SJCRH30 (cell line): ENCODE results near the gene SESN1. TPM values are rescaled to one million over a fixed set of nuclear protein-coding genes. Genes with fewer than 3 reads are reported as not detected.
A peak's percentile ranks its signal among the peaks of the same experiment; 100 is the strongest.
"Not testable (repeated sequence)": the region's sequence is repeated elsewhere in the genome, so short reads cannot be mapped to it uniquely, and the experiment has no call there.

ENCODE experiments used
- DNase-seq, 2 experiments: peaks; one replicate each; pipeline ENCODE4 v3.0.0-alpha.2; 2015 to 2020
- H3K27ac ChIP-seq: fragments of 250-450 bp; sonication (Bioruptor Pico); 2 replicates; pipeline ENCODE4 v1.5.1; 2020; ENCODE audit warnings: mild to moderate bottlenecking, moderate library complexity
- H3K27me3 ChIP-seq: fragments of 250-450 bp; sonication (Bioruptor Pico); 2 replicates; pipeline ENCODE4 v1.5.1; 2020; ENCODE audit warnings: mild to moderate bottlenecking, moderate library complexity
- H3K36me3 ChIP-seq: fragments of 250-450 bp; sonication (Bioruptor Pico); 2 replicates; pipeline ENCODE4 v1.5.1; 2020; ENCODE audit warnings: mild to moderate bottlenecking, moderate library complexity
- H3K4me1 ChIP-seq: fragments of 250-450 bp; sonication (Bioruptor Pico); 2 replicates; pipeline ENCODE4 v1.5.1; 2020; ENCODE audit warnings: mild to moderate bottlenecking, moderate library complexity
- H3K4me3 ChIP-seq: fragments of 250-450 bp; sonication (Bioruptor Pico); 2 replicates; pipeline ENCODE4 v1.5.1; 2020; ENCODE audit warnings: mild to moderate bottlenecking, moderate library complexity
- H3K9me3 ChIP-seq: fragments of 250-450 bp; sonication (Bioruptor Pico); replicated peaks from 2 replicates; pipeline ENCODE4 v1.5.1; 2020; ENCODE audit warnings: mild to moderate bottlenecking, moderate library complexity
- total RNA-seq: library from RNA; depleted of rRNA; stranded (reverse); fragments of >200 nt; shearing (Covaris generic); gene quantifications from 2 replicates; pipeline ENCODE4 v1.2.3, GENCODE V29; 2014

Gene SESN1
- total RNA-seq, 1 experiment from 2014 or later: 23.7 TPM

- not testable (repeated sequence) for H3K27ac ChIP-seq, DNase-seq, H3K27me3 ChIP-seq, H3K36me3 ChIP-seq, H3K4me1 ChIP-seq, H3K4me3 ChIP-seq, H3K9me3 ChIP-seq
These were observed 10.5 kb downstream of the SESN1 start for GRCh38 chr6:109084146-109084545.

DNA sequence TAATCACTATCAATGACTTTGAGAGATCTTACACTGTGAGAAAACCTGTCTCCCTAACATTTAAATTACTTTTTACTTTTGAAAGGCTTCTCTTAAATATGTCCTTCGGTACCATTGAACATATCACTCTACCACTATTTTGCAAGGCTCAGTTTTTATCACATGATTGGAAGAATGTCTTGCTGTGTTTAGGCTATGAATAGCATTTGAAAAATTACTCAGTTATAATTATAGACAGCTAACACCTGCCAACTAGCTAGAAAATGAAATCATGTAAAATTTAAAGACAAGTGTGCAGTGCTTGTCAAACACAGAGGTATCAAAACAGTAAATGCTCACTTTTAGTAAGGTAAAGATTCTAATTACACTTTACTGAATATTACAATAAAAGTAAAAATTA, 11.0 kb downstream of the SESN1 start:
- Histone ChIP-seq H3K36me3 (peaks cover 5% of the 10 kb centered on the region; the same call in 1 of the 2 replicates), H3K27ac (no peak overlapping the region), H3K27me3 (no peaks in the 10 kb centered on the region), H3K9me3 (no peaks in the 10 kb centered on the region), H3K4me3 (no peak overlapping the region), H3K4me1 (no peaks in the 10 kb centered on the region)
- no peak for DNase-seq

DNA sequence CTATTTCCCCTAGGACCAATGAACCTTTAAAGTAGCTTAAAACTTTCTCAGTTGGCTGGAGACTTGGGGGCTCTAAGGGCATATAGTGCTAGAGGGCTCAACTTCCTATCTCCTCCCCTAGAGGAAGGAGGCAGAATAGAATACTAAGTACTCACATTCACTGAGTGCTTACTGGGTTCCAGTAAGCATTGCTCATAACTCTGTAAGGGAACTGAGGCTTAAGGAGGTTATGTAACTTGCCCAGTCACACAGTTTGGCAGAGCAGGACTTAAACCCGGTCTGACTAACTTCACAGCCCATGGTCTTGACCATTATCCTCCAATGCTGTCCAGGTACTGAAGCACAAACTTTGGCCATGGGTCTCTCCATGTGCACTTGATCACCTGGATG, 12.5 kb downstream of the SESN1 start:
- no peak for DNase-seq
- H3K27ac ChIP-seq: no peak overlapping the region
- peaks cover 5% of the 10 kb centered on the region; the same call in 1 of the 2 replicates for H3K36me3 ChIP-seq

GRCh38 chr6:109081516-109082187, 13.0 kb downstream of the SESN1 start:
- no peak for DNase-seq
- H3K27ac ChIP-seq: no peak overlapping the region
- H3K4me3 ChIP-seq: no peak overlapping the region
- no peaks in the 10 kb centered on the region for H3K27me3 ChIP-seq
- no peaks in the 10 kb centered on the region for H3K4me1 ChIP-seq
- H3K36me3 ChIP-seq: peaks cover 5% of the 10 kb centered on the region; the same call in 1 of the 2 replicates
- H3K9me3 ChIP-seq: no peaks in the 10 kb centered on the region

More for the DNA sequence above, 12.5 kb downstream of the SESN1 start:
- Histone ChIP-seq H3K4me1 (no peaks in the 10 kb centered on the region), H3K27me3 (no peaks in the 10 kb centered on the region), H3K9me3 (no peaks in the 10 kb centered on the region), H3K4me3 (no peak overlapping the region)

GRCh38 chr6:109081026-109081425, 13.6 kb downstream of the SESN1 start:
- peaks cover 5% of the 10 kb centered on the region; the same call in 1 of the 2 replicates for H3K36me3 ChIP-seq
- no peaks in the 10 kb centered on the region for H3K4me1 ChIP-seq
- no peaks in the 10 kb centered on the region for H3K9me3 ChIP-seq
- no peaks in the 10 kb centered on the region for H3K27me3 ChIP-seq
- H3K4me3 ChIP-seq: no peak overlapping the region
- H3K27ac ChIP-seq: no peak overlapping the region
- DNase-seq: no peak

GRCh38 chr6:109079981-109080380, 14.7 kb downstream of the SESN1 start:
- no peak for DNase-seq
- Histone ChIP-seq H3K9me3 (no peaks in the 10 kb centered on the region), H3K4me1 (no peaks in the 10 kb centered on the region), H3K27ac (no peak overlapping the region), H3K36me3 (peaks cover 5% of the 10 kb centered on the region; the same call in 1 of the 2 replicates), H3K27me3 (no peaks in the 10 kb centered on the region), H3K4me3 (no peak overlapping the region)

DNA sequence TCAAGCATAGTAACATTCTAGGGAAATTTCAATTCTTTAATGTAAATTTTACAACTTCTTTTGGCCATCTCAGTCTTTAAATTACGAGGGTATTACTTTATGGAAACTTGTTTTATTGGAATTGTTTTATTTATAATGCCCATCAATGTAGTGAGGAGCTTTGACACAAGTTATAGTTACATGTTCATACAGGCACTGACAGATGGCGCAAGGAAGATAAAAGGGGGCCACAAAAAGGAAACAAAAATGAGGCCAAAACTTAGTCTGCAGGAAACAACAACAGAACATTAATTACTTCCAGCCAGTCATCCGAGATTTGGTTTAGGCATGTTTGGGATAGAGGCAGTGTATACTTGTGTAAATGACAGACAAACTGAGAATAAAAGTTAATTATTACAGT, 18.3 kb downstream of the SESN1 start:
- Histone ChIP-seq H3K9me3 (no peaks in the 10 kb centered on the region), H3K4me1 (no peaks in the 10 kb centered on the region; the same call in 1 of the 2 replicates), H3K36me3 (no peaks in the 10 kb centered on the region), H3K27ac (no peak overlapping the region), H3K4me3 (no peak overlapping the region), H3K27me3 (no peaks in the 10 kb centered on the region)
- no peak for DNase-seq

- Histone ChIP-seq H3K27ac (no peak overlapping the region), H3K36me3 (no peaks in the 10 kb centered on the region), H3K4me1 (no peaks in the 10 kb centered on the region; the same call in 1 of the 2 replicates), H3K4me3 (no peak overlapping the region), H3K27me3 (no peaks in the 10 kb centered on the region), H3K9me3 (no peaks in the 10 kb centered on the region)
- no peak for DNase-seq
These were observed 18.7 kb downstream of the SESN1 start for GRCh38 chr6:109075934-109076333.

DNA sequence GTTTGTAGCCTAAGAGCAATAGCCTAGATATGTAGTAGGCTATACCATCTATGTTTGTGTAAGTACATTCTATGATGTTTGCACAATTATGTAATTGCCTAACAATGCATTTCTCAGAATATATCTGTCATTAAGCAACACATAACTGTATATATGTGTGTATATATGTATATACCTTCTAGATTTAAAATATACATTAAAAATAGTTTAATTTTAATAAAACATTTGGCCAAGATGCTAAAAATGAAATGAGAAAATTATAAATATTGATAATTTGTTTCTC, 20.6 kb downstream of the SESN1 start:
- H3K27me3 ChIP-seq: no peaks in the 10 kb centered on the region
- no peaks in the 10 kb centered on the region for H3K9me3 ChIP-seq
- no peak for DNase-seq
- no peak overlapping the region for H3K27ac ChIP-seq
- H3K36me3 ChIP-seq: no peaks in the 10 kb centered on the region
- no peaks in the 10 kb centered on the region; the same call in 1 of the 2 replicates for H3K4me1 ChIP-seq
- no peak overlapping the region for H3K4me3 ChIP-seq

GRCh38 chr6:109073344-109074132, 21.1 kb downstream of the SESN1 start:
- Histone ChIP-seq H3K27me3 (no peaks in the 10 kb centered on the region), H3K36me3 (no peaks in the 10 kb centered on the region), H3K4me1 (no peaks in the 10 kb centered on the region; the same call in 1 of the 2 replicates), H3K27ac (no peak overlapping the region), H3K4me3 (no peak overlapping the region), H3K9me3 (no peaks in the 10 kb centered on the region)
- DNase-seq: peak; percentile 28 to 83

DNA sequence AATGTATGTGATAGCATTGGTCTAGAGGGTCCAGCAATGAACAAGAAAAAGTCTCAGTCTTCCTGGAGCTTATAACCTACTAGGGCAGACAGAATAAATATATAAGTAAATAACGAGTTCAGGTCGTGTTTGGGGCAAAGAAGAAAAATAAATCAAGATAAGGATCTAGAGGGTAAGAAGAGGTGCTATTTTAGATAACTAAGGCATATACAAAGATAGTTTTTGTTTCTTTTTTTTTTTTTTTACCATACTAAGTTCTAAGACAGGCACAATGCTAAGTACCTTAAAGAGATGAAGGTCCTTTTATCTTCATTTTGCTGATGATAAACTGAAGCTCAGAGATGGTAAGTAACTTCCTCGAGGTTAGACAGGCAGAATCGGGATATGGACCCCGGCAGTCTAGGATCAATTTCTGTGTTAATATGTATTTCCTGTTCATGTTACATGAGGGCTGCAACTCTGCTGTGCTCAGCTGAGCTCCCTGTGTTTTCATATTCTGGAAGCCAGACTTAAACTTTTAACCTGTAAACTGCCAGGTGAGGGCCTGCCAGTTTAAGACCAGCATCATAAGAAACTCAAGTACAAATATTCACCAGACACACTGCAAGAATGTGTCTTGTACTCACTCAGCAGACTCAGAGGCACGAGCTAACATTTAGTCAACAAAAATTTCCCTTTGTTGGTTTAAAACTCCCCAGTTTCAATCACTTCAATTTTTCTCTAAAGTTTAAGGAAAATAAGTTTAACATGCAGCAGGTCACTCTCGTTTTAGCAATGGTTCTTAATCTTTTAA, 23.3 kb downstream of the SESN1 start:
- Histone ChIP-seq H3K36me3 (no peaks in the 10 kb centered on the region), H3K4me1 (no peaks in the 10 kb centered on the region; the same call in 1 of the 2 replicates), H3K4me3 (no peak overlapping the region), H3K9me3 (no peaks in the 10 kb centered on the region), H3K27me3 (no peaks in the 10 kb centered on the region), H3K27ac (no peak overlapping the region)
- no peak for DNase-seq

GRCh38 chr6:109069746-109070145, 24.9 kb downstream of the SESN1 start:
- Histone ChIP-seq H3K27ac (no peak overlapping the region), H3K27me3 (no peaks in the 10 kb centered on the region), H3K36me3 (no peaks in the 10 kb centered on the region), H3K4me3 (no peak overlapping the region), H3K4me1 (no peaks in the 10 kb centered on the region; the same call in 1 of the 2 replicates), H3K9me3 (no peaks in the 10 kb centered on the region)
- no peak for DNase-seq

DNA sequence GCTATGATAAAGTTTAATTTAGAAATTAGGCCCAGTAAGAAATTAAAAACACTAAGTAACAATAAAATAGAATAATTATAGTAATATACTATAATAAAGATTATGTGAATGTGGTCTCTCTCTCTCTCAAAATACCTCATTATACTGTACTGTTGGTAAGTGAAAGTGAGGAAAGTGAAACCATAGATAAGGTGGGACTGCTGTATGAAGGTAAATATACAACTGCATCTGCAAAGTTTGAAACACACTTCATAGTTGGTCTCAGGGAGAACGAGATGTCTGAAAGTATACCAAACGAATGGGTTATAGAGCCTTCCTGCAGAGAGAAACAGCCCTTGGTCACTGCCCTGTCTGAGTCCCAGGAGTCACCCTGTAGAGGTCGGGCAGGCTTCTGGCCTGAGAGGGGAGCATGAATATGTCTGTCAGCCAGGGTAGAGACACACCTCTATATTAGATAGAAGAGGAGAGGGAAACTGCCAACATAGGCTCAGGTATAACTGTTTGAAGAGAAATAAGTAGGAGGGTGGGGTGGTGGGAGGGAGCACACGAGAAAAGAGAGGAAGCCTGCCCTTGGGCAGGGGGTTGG, 31.8 kb downstream of the SESN1 start:
- H3K27me3 ChIP-seq: no peaks in the 10 kb centered on the region
- no peak overlapping the region for H3K4me3 ChIP-seq
- no peaks in the 10 kb centered on the region for H3K36me3 ChIP-seq
- no peak for DNase-seq
- no peak overlapping the region for H3K27ac ChIP-seq
- H3K9me3 ChIP-seq: no peaks in the 10 kb centered on the region; the same call in 1 of the 2 replicates
- H3K4me1 ChIP-seq: no peaks in the 10 kb centered on the region

GRCh38 chr6:109062216-109062615, 32.4 kb downstream of the SESN1 start:
- DNase-seq: no peak
- H3K27me3 ChIP-seq: no peaks in the 10 kb centered on the region
- no peaks in the 10 kb centered on the region; the same call in 1 of the 2 replicates for H3K9me3 ChIP-seq
- H3K4me3 ChIP-seq: no peak overlapping the region
- no peak overlapping the region for H3K27ac ChIP-seq
- no peaks in the 10 kb centered on the region for H3K4me1 ChIP-seq
- H3K36me3 ChIP-seq: no peaks in the 10 kb centered on the region
